SU-DHL-6 (cell line): Measurements from ENCODE around the gene PRR33.

Experiments
- H2AFZ ChIP-seq: fragments of 200-600 bp; sonication (generic); 2 replicates; pipeline ENCODE4 v1.6.1; 2014; ENCODE audit warnings: low read depth, mild to moderate bottlenecking, moderate library complexity, mixed read lengths, antibody characterized with exemption, low read length; ENCODE audit not compliant: severe bottlenecking
- H3F3A ChIP-seq: fragments of 200-600 bp; shearing (Covaris generic); 2 replicates; pipeline ENCODE4 v1.6.0; 2016; ENCODE audit warnings: antibody characterized with exemption, mild to moderate bottlenecking; ENCODE audit not compliant: insufficient read depth
- H3K27ac ChIP-seq: fragments of 200-600 bp; sonication (generic); 2 replicates; pipeline ENCODE4 v1.5.1; 2016; ENCODE audit warnings: low read depth, mild to moderate bottlenecking, low read length, moderate library complexity, mixed read lengths
- H3K27me3 ChIP-seq: fragments of 200-600 bp; sonication (generic), shearing (Covaris generic); 2 replicates; pipeline ENCODE4 v1.6.0; 2014; ENCODE audit warnings: mild to moderate bottlenecking, low read length
- H3K36me3 ChIP-seq: fragments of 200-600 bp; sonication (generic); 2 replicates; pipeline ENCODE4 v1.6.1; 2014; ENCODE audit warnings: mild to moderate bottlenecking, low read length, mixed read lengths
- H3K4me2 ChIP-seq: fragments of 300-600, 200-600 bp; shearing (Covaris generic), sonication (generic); 2 replicates; pipeline ENCODE4 v1.6.0; 2014; ENCODE audit warnings: low read length, low read depth, mild to moderate bottlenecking; ENCODE audit not compliant: poor library complexity, severe bottlenecking
- H3K4me3 ChIP-seq: fragments of 200-600 bp; sonication (generic); 2 replicates; pipeline ENCODE4 v1.5.1; 2014; ENCODE audit warnings: antibody characterized with exemption, low read length, mild to moderate bottlenecking, mixed read lengths; ENCODE audit not compliant: insufficient read depth, poor library complexity, severe bottlenecking
- H3K79me2 ChIP-seq: fragments of 200-600 bp; sonication (generic); 2 replicates; pipeline ENCODE4 v1.6.1; 2014; ENCODE audit warnings: mild to moderate bottlenecking, low read length, moderate library complexity; ENCODE audit not compliant: insufficient read depth
- H3K9ac ChIP-seq: fragments of 200-600 bp; sonication (generic); 2 replicates; pipeline ENCODE4 v1.7.0; 2014; ENCODE audit warnings: mild to moderate bottlenecking, low read length
- H3K9me2 ChIP-seq: fragments of 200-600 bp; sonication (generic); replicated peaks from 2 replicates; pipeline ENCODE4 v1.6.1; 2014; ENCODE audit warnings: low read length; ENCODE audit not compliant: insufficient read depth
- H3K9me3 ChIP-seq: fragments of 200-600 bp; sonication (generic); 2 replicates; pipeline ENCODE4 v1.6.1; 2014; ENCODE audit warnings: low read length, mixed read lengths; ENCODE audit not compliant: insufficient read depth
- H4K20me1 ChIP-seq: fragments of 200-600 bp; sonication (generic); 2 replicates; pipeline ENCODE4 v1.6.1; 2014; ENCODE audit warnings: low read depth, mild to moderate bottlenecking, antibody characterized with exemption, low read length, moderate library complexity, mixed read lengths
- EZH2phosphoT487 ChIP-seq: fragments of 200-600 bp; sonication (generic), shearing (Covaris generic); conservative IDR thresholded peaks from 2 replicates; pipeline ENCODE4 v1.6.1; 2018; ENCODE audit warnings: mild to moderate bottlenecking, antibody characterized with exemption, low read length, moderate library complexity, mixed read lengths
- TF ChIP-seq, protein P1 (sequence below): fragments of 200-600 bp; sonication (generic); IDR thresholded peaks from one replicate; pipeline ENCODE4 v1.5.1; 2017; ENCODE audit warnings: antibody characterized with exemption, mild to moderate bottlenecking, low read length, moderate library complexity; ENCODE audit not compliant: insufficient read depth, poor library complexity, severe bottlenecking

The PRR33 gene

DNA sequence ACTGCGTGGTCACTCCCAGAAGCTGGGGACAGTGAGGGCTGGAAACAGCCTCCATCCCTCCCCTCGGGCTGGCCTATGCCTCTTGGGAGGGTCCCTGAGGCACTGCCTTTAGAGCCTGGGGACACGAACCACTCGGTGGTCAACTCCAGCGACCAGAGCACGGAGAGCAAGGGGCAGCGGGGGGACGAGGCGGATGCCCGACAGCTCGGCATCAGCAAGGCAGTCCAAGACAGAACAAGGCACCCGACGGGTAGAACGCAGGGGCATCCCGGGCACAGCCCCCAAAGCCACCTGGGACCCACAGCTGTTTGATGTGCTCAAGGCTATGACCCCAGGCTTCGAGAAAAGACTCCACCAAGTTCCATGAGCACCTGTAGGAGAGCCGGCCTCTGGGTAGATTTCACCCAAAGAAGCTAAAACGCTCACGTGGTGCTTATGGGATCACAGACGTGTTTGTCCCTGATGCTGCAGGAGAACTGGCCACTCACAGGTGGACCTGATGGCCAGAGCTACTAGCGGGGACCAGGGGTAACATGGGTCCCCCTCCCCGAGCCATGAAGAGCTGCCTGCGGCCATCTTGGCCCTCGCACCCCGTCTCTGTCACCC, 39.3 kb downstream of the PRR33 start:
- Histone ChIP-seq H3F3A (peaks cover 22% of the 10 kb centered on the region), H3K4me2 (peak overlapping the region; percentile 74), H4K20me1 (peaks cover 10% of the 10 kb centered on the region; the same call in 1 of the 2 replicates), H3K9me3 (no peaks in the 10 kb centered on the region), H3K36me3 (no peaks in the 10 kb centered on the region), H3K79me2 (peaks cover 34% of the 10 kb centered on the region), H3K27me3 (no peaks in the 10 kb centered on the region), H3K4me3 (peak overlapping the region; percentile 31), H2AFZ (peak overlapping the region; percentile 57), H3K27ac (peak overlapping the region; percentile 98), H3K9me2 (no peaks in the 10 kb centered on the region), H3K9ac (peak overlapping the region; percentile 69)
- TF ChIP-seq EZH2phosphoT487 = no peak
- TF ChIP-seq, protein P1, sequence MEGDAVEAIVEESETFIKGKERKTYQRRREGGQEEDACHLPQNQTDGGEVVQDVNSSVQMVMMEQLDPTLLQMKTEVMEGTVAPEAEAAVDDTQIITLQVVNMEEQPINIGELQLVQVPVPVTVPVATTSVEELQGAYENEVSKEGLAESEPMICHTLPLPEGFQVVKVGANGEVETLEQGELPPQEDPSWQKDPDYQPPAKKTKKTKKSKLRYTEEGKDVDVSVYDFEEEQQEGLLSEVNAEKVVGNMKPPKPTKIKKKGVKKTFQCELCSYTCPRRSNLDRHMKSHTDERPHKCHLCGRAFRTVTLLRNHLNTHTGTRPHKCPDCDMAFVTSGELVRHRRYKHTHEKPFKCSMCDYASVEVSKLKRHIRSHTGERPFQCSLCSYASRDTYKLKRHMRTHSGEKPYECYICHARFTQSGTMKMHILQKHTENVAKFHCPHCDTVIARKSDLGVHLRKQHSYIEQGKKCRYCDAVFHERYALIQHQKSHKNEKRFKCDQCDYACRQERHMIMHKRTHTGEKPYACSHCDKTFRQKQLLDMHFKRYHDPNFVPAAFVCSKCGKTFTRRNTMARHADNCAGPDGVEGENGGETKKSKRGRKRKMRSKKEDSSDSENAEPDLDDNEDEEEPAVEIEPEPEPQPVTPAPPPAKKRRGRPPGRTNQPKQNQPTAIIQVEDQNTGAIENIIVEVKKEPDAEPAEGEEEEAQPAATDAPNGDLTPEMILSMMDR = no peak

GRCh38 chr11:1851468-1852180, 40.1 kb downstream of the PRR33 start:
- Histone ChIP-seq H3K9ac (peak overlapping the region; percentile 69), H3K4me2 (peak overlapping the region; percentile 74), H3F3A (peaks cover 22% of the 10 kb centered on the region), H3K27me3 (no peaks in the 10 kb centered on the region), H3K36me3 (no peaks in the 10 kb centered on the region), H3K79me2 (peaks cover 34% of the 10 kb centered on the region), H4K20me1 (peaks cover 10% of the 10 kb centered on the region; the same call in 1 of the 2 replicates), H3K9me2 (no peaks in the 10 kb centered on the region), H2AFZ (no peak overlapping the region), H3K4me3 (peak overlapping the region; percentile 31), H3K9me3 (no peaks in the 10 kb centered on the region), H3K27ac (peak overlapping the region; percentile 98)
- TF ChIP-seq, protein P1 = no peak
- no peak for TF ChIP-seq EZH2phosphoT487

DNA sequence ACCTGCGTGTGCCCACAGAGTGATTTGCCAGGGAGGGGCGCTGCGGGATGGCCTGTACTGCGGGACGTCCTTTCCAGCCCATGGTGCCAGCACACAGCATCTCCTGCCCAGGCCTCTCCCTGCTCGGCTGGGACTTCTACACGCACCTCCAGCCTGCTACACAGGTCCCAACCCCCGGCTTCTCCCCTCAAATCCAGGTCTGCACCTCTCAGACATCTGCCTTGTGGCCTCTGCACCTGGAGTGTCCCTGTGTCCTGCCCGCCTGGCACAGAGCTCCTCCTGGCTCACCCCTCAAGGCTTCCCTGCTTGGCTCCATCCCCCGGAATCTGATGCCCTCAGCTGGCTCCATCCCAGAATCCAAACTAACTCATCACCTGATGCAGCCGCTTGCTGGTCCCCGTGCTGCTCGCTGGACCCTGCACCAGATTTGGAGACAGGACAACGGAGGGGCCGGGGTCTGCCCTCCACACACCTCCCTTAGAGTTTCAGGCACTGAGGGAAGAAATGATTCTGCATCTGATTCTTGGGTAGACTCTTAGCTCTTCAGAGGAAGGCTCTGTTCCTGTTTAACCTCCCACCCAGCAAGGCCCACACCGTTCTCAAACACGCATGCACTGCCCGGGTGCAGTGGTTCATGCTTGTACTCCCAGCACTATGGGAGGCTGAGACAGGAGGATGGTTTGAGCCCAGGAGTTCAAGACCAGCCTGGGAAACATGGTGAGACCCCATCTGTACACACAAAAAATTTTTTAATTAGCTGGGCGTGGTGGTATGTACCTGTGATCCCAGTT, 42.9 kb downstream of the PRR33 start:
- Histone ChIP-seq H2AFZ (no peak overlapping the region), H3K36me3 (no peaks in the 10 kb centered on the region), H3K9ac (no peak overlapping the region), H3K27ac (no peak overlapping the region), H3K9me2 (no peaks in the 10 kb centered on the region), H3F3A (peaks cover 26% of the 10 kb centered on the region), H4K20me1 (no peaks in the 10 kb centered on the region), H3K4me3 (no peak overlapping the region), H3K9me3 (no peaks in the 10 kb centered on the region), H3K4me2 (no peak overlapping the region), H3K79me2 (peaks cover 9% of the 10 kb centered on the region), H3K27me3 (no peaks in the 10 kb centered on the region)
- TF ChIP-seq EZH2phosphoT487 = no peak
- TF ChIP-seq, protein P1 = no peak
